Activated CD8-positive, alpha-beta memory T cell treated with anti-CD3 and anti-CD28 coated beads for 48 hours (primary cell): ENCODE data around the gene ARID1B.

Experiments used
- DNase-seq, 3 experiments: peaks; one replicate each; pipeline ENCODE4 v3.0.0-alpha.2; 2020; ENCODE audit warnings: low read depth in 2 of 3, low spot score in 2 of 3

ARID1B gene

GRCh38 chr6:156790711-156791319 lies 13.6 kb downstream of the ARID1B start:
- no peak for DNase-seq

- no peak for DNase-seq
Observed at GRCh38 chr6:156791320-156791850, 14.2 kb downstream of the ARID1B start.

GRCh38 chr6:156793200-156793599 lies 16.0 kb downstream of the ARID1B start:
- no peak for DNase-seq

GRCh38 chr6:156794546-156795354 lies 17.6 kb downstream of the ARID1B start:
- DNase-seq: no peak

- DNase-seq: no peak
Observed at GRCh38 chr6:156795825-156796224, 18.6 kb downstream of the ARID1B start.

GRCh38 chr6:156796627-156797026 lies 19.4 kb downstream of the ARID1B start:
- no peak for DNase-seq

- DNase-seq: no peak
Observed at GRCh38 chr6:156797901-156798735, 20.9 kb downstream of the ARID1B start.

- DNase-seq: no peak
Observed at GRCh38 chr6:156801712-156802111, 24.5 kb downstream of the ARID1B start.

- DNase-seq: no peak
Observed at GRCh38 chr6:156803353-156803752, 26.2 kb downstream of the ARID1B start.

GRCh38 chr6:156804402-156804801 lies 27.2 kb downstream of the ARID1B start:
- no peak for DNase-seq

- no peak for DNase-seq
Observed at GRCh38 chr6:156806155-156806554, 29.0 kb downstream of the ARID1B start.

GRCh38 chr6:156807028-156807427 lies 29.9 kb downstream of the ARID1B start:
- no peak for DNase-seq

- no peak for DNase-seq
Observed at GRCh38 chr6:156807795-156808194, 30.6 kb downstream of the ARID1B start.

GRCh38 chr6:156808287-156808686 lies 31.1 kb downstream of the ARID1B start:
- no peak for DNase-seq

- no peak for DNase-seq
Observed at GRCh38 chr6:156809034-156809433, 31.9 kb downstream of the ARID1B start.

GRCh38 chr6:156809446-156810178 lies 32.4 kb downstream of the ARID1B start:
- DNase-seq: no peak

- no peak for DNase-seq
Observed at GRCh38 chr6:156814036-156814581, 36.9 kb downstream of the ARID1B start.

- DNase-seq: no peak
Observed at GRCh38 chr6:156816505-156816904, 39.3 kb downstream of the ARID1B start.

- no peak for DNase-seq
Observed at GRCh38 chr6:156820089-156820798, 43.1 kb downstream of the ARID1B start.

- no peak for DNase-seq
Observed at GRCh38 chr6:156821707-156822106, 44.5 kb downstream of the ARID1B start.
